Right lung (tissue), 5 donors: ENCODE data around the gene BCHE. TPM values are rescaled to one million over a fixed set of nuclear protein-coding genes. Genes with fewer than 3 reads are reported as not detected.

Source experiments
- DNase-seq, 2 donors: peaks; one replicate each; pipeline ENCODE4 v3.0.0-alpha.2; 2013
- polyA plus RNA-seq, 5 donors: library from polyadenylated mRNA; unstranded; fragments of 120-200 nt; gene quantifications; one replicate each; pipeline versions ENCODE4 v1.2.1 to v1.2.3, GENCODE V29; 2013; ENCODE audit warnings: inconsistent platforms in 1 of 5, low replicate concordance in 1 of 5; ENCODE audit not compliant: insufficient read length in 5 of 5, insufficient read depth in 1 of 5

BCHE gene
- polyA plus RNA-seq, 5 donors = 33.5 to 58.4 (median 50.9) TPM

DNA sequence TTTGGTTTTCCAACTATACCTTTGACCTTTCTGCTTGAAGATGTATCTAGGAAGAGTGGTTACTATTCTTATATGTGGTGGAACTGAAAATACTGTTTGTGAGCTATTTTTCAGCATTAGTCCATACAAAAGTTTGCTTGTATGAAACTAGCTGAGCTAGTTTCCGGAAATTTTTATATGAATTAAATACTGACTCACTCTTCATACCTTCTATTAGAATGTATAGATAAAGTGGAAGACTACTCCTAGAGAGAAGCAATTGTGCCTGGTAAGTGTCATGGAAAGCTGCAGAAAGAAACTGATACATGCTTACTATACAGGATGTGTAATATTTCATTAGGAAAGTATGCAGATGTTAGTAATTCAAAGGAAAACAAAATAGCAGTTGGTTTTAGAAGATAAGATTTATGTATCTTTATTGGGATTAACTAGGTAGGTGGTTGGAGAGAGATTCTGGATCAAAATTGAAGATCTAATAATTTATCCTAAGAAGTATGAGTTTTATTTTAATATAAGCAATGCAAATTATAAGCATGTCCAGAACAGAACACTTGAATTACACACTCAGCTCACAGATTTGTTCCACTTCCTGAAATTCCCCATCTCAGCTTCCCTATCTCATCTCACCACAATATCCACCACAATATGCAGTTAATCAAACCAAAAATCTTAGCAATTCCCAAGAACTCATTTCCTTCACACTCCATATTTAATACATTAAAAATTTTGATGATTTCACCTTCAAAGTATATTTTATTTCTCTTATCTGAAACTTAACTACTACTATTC, 82.8 kb downstream of the BCHE start:
- no peak for DNase-seq

- DNase-seq = no peak
Measured at GRCh38 chr3:165753560-165753959, 83.7 kb downstream of the BCHE start.

- DNase-seq = no peak
Measured at GRCh38 chr3:165751637-165752036, 85.6 kb downstream of the BCHE start.

- no peak for DNase-seq
Measured at GRCh38 chr3:165749821-165750220, 87.4 kb downstream of the BCHE start.

- DNase-seq = no peak
Measured at GRCh38 chr3:165749241-165749640, 88.0 kb downstream of the BCHE start.

- DNase-seq = no peak
Measured at GRCh38 chr3:165748094-165748493, 89.1 kb downstream of the BCHE start.

DNA sequence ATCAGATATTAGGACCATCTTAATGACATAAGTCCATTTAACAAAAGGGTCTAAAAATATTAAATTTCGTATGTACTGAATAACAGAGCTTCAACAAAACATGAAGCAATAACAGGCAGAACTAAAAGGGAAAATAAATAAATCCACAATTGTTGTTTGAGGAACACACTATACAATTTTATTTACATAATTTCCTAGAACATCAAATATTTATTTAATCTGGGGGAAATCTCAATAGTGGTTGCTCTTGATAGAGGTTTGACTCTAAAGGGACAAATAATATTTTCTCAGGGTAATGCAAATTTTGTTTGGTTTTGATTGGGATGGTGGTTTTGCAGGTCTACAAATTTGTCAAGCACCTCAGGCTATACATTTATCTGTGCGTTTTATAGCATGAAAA, 90.3 kb downstream of the BCHE start:
- DNase-seq = no peak

DNA sequence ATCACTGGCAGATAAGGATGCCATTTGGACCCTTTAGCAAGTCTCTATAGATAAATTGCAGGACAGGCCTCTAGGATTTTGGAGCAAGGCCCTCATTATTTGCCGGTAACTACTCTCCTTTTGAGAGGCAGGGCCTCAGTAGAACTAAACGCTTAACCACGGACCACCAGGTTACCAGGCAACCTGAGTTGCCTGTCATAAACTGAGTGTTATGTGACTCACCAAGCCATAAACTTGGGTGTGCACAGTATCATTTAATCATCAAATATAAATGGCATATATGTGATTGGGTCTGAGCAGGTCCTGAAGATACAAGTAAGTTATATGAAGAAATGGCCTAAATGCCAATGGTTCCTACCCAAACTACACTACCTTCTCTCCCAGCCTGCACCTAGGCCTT, 93.2 kb downstream of the BCHE start:
- DNase-seq = no peak

- DNase-seq = no peak
Measured at GRCh38 chr3:165742351-165742750, 94.9 kb downstream of the BCHE start.

- no peak for DNase-seq
Measured at GRCh38 chr3:165729756-165730155, 107.5 kb downstream of the BCHE start.

DNA sequence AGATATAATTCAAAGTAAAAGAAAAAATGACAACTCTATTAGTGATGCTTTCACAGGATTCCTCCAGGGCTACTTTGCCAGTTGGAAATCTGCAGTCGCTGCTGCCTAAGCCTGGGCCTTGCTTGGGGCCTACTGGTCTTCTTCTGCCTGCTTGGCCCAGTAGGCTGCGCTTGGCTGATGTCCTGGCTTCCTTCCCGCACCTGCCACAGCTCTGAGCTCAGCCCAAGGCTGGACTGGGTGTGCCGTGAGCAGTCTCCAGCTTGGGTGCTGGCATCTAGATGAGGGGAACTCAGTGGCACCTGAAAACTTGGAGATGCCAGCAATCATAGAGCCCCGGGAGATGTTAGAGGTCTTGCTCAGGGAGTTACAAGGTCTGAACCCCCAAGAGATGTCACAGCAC, 108.3 kb downstream of the BCHE start:
- no peak for DNase-seq

- no peak for DNase-seq
Measured at GRCh38 chr3:165725296-165725695, 111.9 kb downstream of the BCHE start.
